K562 treated with DMSO at 1 percent for 12 hours (cell line): ENCODE measurements around the gene IFNA8. TPM values are rescaled to one million over a fixed set of nuclear protein-coding genes. Genes with fewer than 3 reads are reported as not detected.

Experiments used
- total RNA-seq: library from RNA; unstranded; fragments of 300-600 nt; gene quantifications from 2 replicates; pipeline ENCODE4 v1.2.3, GENCODE V29; 2022; ENCODE audit not compliant: insufficient read depth

The IFNA8 gene
- total RNA-seq, result not detected in 2 replicates

GRCh38 chr9:21408817-21409216, at the start of gene IFNA8:
Gene IFNA8, plus strand, starts transcription at chr9:21409117. Its CDS starts 60 bp downstream, at chr9:21409177.

DNA sequence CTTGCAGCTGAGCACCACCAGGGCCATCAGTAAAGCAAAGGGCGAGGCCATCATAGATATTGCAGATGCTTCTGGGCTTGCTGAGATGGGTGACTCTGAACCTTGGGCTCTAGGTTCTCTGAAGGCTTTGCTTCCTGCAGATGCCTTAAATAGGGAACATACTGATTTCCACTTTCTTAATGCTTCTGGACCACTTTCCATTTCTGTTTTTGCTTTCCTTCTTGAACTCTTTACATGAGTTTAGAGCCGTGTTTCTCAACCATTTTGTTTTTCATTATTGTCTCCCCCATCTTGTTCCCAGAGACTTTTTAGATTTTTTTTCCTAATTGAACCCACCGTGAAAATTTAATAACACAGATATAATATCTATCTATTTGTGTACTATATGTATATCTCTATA, 41.0 kb upstream of the IFNA8 start, which contains the start of gene IFNA13:
IFNA13 (minus strand) TSS at position 101 of the 400 bp plus-strand sequence; CDS start at position 54, 47 bp downstream.

DNA sequence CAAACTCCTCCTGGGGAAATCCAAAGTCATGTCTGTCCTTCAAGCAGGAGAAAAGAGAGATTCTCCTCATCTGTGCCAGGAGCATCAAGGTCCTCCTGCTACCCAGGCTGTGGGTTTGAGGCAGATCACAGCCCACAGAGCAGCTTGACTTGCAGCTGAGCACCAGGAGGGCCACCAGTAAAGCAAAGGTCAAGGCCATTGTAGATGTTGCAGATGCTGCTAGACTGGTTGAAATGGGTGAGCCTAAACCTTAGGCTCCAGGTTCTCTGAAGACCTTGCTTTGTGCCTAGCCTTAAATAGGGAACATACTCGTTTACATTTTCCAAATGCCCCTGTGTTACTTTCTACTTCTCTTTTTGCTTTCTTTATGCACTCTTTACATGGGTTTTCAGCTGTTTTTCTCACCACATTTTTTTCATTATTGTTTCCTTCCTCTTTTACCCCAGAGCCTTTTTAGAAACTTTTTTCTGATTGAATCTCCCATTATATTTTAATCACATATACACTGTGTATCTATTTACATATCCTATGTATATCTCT, 23.7 kb upstream of the IFNA8 start, which contains the start of gene IFNA2:
IFNA2 (minus strand) TSS at position 268 of the 540 bp plus-strand sequence; CDS start at position 199, 69 bp downstream.

GRCh38 chr9:21440139-21440538, 31.2 kb downstream of the IFNA8 start, which contains the start of gene IFNA1:
Gene IFNA1, plus strand, starts transcription at chr9:21440439. Its CDS starts 69 bp downstream, at chr9:21440508.

Other genes starting within 250 kb of the IFNA8 start
- not detected in 2 replicates for gene IFNA21, start 242.5 kb upstream of the IFNA8 start, total RNA-seq
- not detected in 2 replicates for gene IFNA4, start 221.5 kb upstream of the IFNA8 start, total RNA-seq
- not detected in 2 replicates for gene IFNA7, start 206.9 kb upstream of the IFNA8 start, total RNA-seq
- gene IFNA10, start 202.0 kb upstream of the IFNA8 start, total RNA-seq, result not detected in 2 replicates
- not detected in 2 replicates for gene IFNA16, start 191.8 kb upstream of the IFNA8 start, total RNA-seq
- not detected in 2 replicates for gene IFNA17, start 180.9 kb upstream of the IFNA8 start, total RNA-seq
- gene IFNA14, start 169.1 kb upstream of the IFNA8 start, total RNA-seq, result not detected in 2 replicates
- gene IFNA5, start 103.8 kb upstream of the IFNA8 start, total RNA-seq, result not detected in 2 replicates
- gene KLHL9, start 73.7 kb upstream of the IFNA8 start, total RNA-seq, result not detected in 2 replicates
- gene IFNA6, start 58.2 kb upstream of the IFNA8 start, total RNA-seq, result not detected in 2 replicates
- not detected in 2 replicates for gene IFNA13, start 41.1 kb upstream of the IFNA8 start, total RNA-seq
- not detected in 2 replicates for gene IFNA2, start 23.7 kb upstream of the IFNA8 start, total RNA-seq
- not detected in 2 replicates for gene IFNA1, start 31.3 kb downstream of the IFNA8 start, total RNA-seq
- not detected in 2 replicates for gene IFNE, start 73.2 kb downstream of the IFNA8 start, total RNA-seq